HepG2 (cell line): Measurements from ENCODE around the gene PELI2. TPM values are rescaled to one million over a fixed set of nuclear protein-coding genes. Genes with fewer than 3 reads are reported as not detected.

Experiments used
- ATAC-seq: fragments of 200-7000 bp; cut with Tn5 transposase; 3 replicates; pipeline ENCODE4 v1.9.1; 2020; ENCODE audit warnings: mild to moderate bottlenecking, moderate library complexity
- BruUV-seq: library from RNA; stranded (reverse); fragments of 400-500 nt; replicated peaks from 2 replicates; lab custom pipeline; 2021; lab: Mats Ljungman, UMichigan
- CTCF ChIA-PET: fragments of 300-600 bp; formaldehyde crosslinking; extraction: SDS; loops from one replicate; lab custom pipeline; 2021; ENCODE audit warnings: low total read pairs, inconsistent platforms, low intra/inter-chr PET ratio; lab: Yijun Ruan, JAX
- POLR2A ChIA-PET: fragments of 350-600 bp; sonication (Branson Sonifier 250); formaldehyde crosslinking; loops from one replicate; lab custom pipeline; 2020; ENCODE audit warnings: antibody characterized with exemption, inconsistent platforms; lab: Yijun Ruan, JAX
- DNase-seq: peaks from one replicate; pipeline ENCODE4 v3.0.0-alpha.2; 2015; ENCODE audit warnings: low spot score
- FAIRE-seq: peaks from 3 replicates; lab custom pipeline; 2011; peaks lifted over from hg19 to GRCh38; lab: Jason Lieb, UNC
- H2AFZ ChIP-seq: one replicate; pipeline ENCODE4 v1.6.1; 2011; ENCODE audit warnings: low read length, inconsistent platforms
- H3K27ac ChIP-seq: fragments of 300-600 bp; 3 replicates; pipeline ENCODE4 v1.8.0; 2011; ENCODE audit warnings: mixed run types, mild to moderate bottlenecking, mixed read lengths, low read length, inconsistent platforms; ENCODE audit not compliant: insufficient read depth; ENCODE audit errors: extremely low read length
- H3K27me3 ChIP-seq, 2 experiments: fragments of 200-600 bp in 1 of 2; 2 replicates in 1 of 2; 3 replicates in 1 of 2; pipeline versions ENCODE4 v1.6.0 to v1.8.0; 2011; ENCODE audit warnings: low read length in 2 of 2, mild to moderate bottlenecking in 2 of 2, moderate library complexity in 2 of 2, inconsistent platforms in 1 of 2; ENCODE audit not compliant: insufficient read depth in 2 of 2, control insufficient read depth in 1 of 2
- H3K36me3 ChIP-seq, 2 experiments: fragments of 200-600 bp in 1 of 2; replicated peaks in 1 of 2; 2 replicates in 1 of 2; 3 replicates in 1 of 2; pipeline versions ENCODE4 v1.5.1 to v1.8.0; 2011; ENCODE audit warnings: low read length in 2 of 2, inconsistent platforms in 1 of 2; ENCODE audit not compliant: insufficient read depth in 2 of 2, control insufficient read depth in 1 of 2
- H3K4me1 ChIP-seq: 2 replicates; pipeline ENCODE4 v1.5.1; 2012; ENCODE audit warnings: low read length, inconsistent platforms; ENCODE audit not compliant: insufficient read depth
- H3K4me2 ChIP-seq: 2 replicates; pipeline ENCODE4 v1.6.0; 2011; ENCODE audit warnings: low read depth, low read length, inconsistent platforms
- H3K4me3 ChIP-seq, 3 experiments: fragments of 200-600 bp in 1 of 3; sonication (generic), shearing (Covaris generic) in 1 of 3; replicated peaks in 1 of 3; 2 replicates each; pipeline ENCODE4 v1.5.1; 2011 to 2016; ENCODE audit warnings: low read length in 3 of 3, inconsistent platforms in 2 of 3, low read depth in 2 of 3, mild to moderate bottlenecking in 2 of 3, control low read depth in 1 of 3, mixed read lengths in 1 of 3; ENCODE audit not compliant: insufficient read depth in 1 of 3
- H3K79me2 ChIP-seq: one replicate; pipeline ENCODE4 v1.6.1; 2011; ENCODE audit warnings: low read length, inconsistent platforms; ENCODE audit not compliant: insufficient read depth
- H3K9ac ChIP-seq: 2 replicates; pipeline ENCODE4 v1.6.0; 2011; ENCODE audit warnings: mild to moderate bottlenecking, low read depth, low read length, inconsistent platforms; ENCODE audit not compliant: insufficient read depth
- H3K9me3 ChIP-seq: 2 replicates; pipeline ENCODE4 v1.5.1; 2012; ENCODE audit warnings: mild to moderate bottlenecking, low read length
- H4K20me1 ChIP-seq: 2 replicates; pipeline ENCODE4 v1.6.0; 2011; ENCODE audit warnings: inconsistent platforms, mild to moderate bottlenecking, low read length, moderate library complexity; ENCODE audit not compliant: insufficient read depth
- E2F2 ChIP-seq: sonication (generic); formaldehyde crosslinking; IDR thresholded peaks from 2 replicates; pipeline ENCODE4 v1.4.0; 2020; ENCODE audit warnings: missing genetic modification reagents, borderline replicate concordance
- ELK4 ChIP-seq: sonication (generic); formaldehyde crosslinking; IDR thresholded peaks from 2 replicates; pipeline ENCODE4 v1.9.0; 2021; ENCODE audit warnings: missing genetic modification reagents, borderline replicate concordance
- HES4 ChIP-seq: sonication (generic); formaldehyde crosslinking; IDR thresholded peaks from 2 replicates; pipeline ENCODE4 v1.9.0; 2021; ENCODE audit warnings: mild to moderate bottlenecking, missing genetic modification reagents, borderline replicate concordance
- KDM6A ChIP-seq: IDR thresholded peaks from 2 replicates; pipeline ENCODE4 v1.6.1; 2016; ENCODE audit warnings: low read depth
- MYNN ChIP-seq: sonication (generic); formaldehyde crosslinking; IDR thresholded peaks from 2 replicates; pipeline ENCODE4 v1.4.0; 2020; ENCODE audit warnings: mild to moderate bottlenecking, low read depth, missing genetic modification reagents
- NR3C1 ChIP-seq: sonication (generic); formaldehyde crosslinking; IDR thresholded peaks from 2 replicates; pipeline ENCODE4 v1.4.0; 2020; ENCODE audit warnings: missing genetic modification reagents
- ONECUT2 ChIP-seq: sonication (generic); formaldehyde crosslinking; IDR thresholded peaks from 2 replicates; pipeline ENCODE4 v1.4.0; 2020; ENCODE audit warnings: missing genetic modification reagents
- SAP130 ChIP-seq: IDR thresholded peaks from 2 replicates; pipeline ENCODE4 v1.6.1; 2016; ENCODE audit warnings: low read depth
- ZBTB42 ChIP-seq: sonication (generic); formaldehyde crosslinking; IDR thresholded peaks from 2 replicates; pipeline ENCODE4 v1.5.0; 2020; ENCODE audit warnings: mild to moderate bottlenecking, missing genetic modification reagents
- ZFP37 ChIP-seq: sonication (generic); formaldehyde crosslinking; IDR thresholded peaks from 2 replicates; pipeline ENCODE4 v1.4.0; 2020; ENCODE audit warnings: missing genetic modification reagents, borderline replicate concordance
- WGBS: methylation state at CpG from one replicate; pipeline ENCODE4 v1.1.6; 2017; ENCODE audit warnings: low lambda C conversion rate; 5-methylcytosine and 5-hydroxymethylcytosine counted together
- in situ Hi-C: cut with HindIII; loops from 2 replicates; pipeline ENCODE4 v1.10.0; 2017; ENCODE audit warnings: low pct_unique_long_range_greater_than_20kb; ENCODE audit not compliant: extremely low pct_ligation_motif_present
- intact Hi-C: fragments of 100-400 bp; cut with micrococcal nuclease; formaldehyde crosslinking; loops from one replicate; pipeline ENCODE4 v1.10.0; 2022; ENCODE audit not compliant: unreplicated experiment
- polyA plus RNA-seq, 8 experiments: library from polyadenylated mRNA; depleted of rRNA in 3 of 8; stranded (reverse) in 7 of 8; unstranded in 1 of 8; fragments of >200 nt; fragmentation: Illumina TruSeq in 4 of 8; extraction: Trizol in 4 of 8; gene quantifications; 2 replicates each; pipeline versions ENCODE4 v1.2.1 to v1.2.3, GENCODE V29; 2011 to 2016; ENCODE audit warnings: low read depth in 4 of 8, missing spikeins in 1 of 8, mixed read lengths in 1 of 8; ENCODE audit not compliant: insufficient read depth in 1 of 8
- total RNA-seq, 5 experiments: library from RNA; depleted of rRNA; stranded (reverse); fragments of >200 nt; fragmentation: Illumina TruSeq; extraction: Trizol; gene quantifications; 2 replicates each; pipeline ENCODE4 v1.2.3, GENCODE V29; 2016; ENCODE audit warnings: low read depth in 1 of 5
- TF ChIP-seq, protein P1 (sequence below): sonication (generic); formaldehyde crosslinking; IDR thresholded peaks from 2 replicates; pipeline ENCODE4 v1.8.1; 2023; ENCODE audit warnings: mild to moderate bottlenecking, missing genetic modification reagents

Gene PELI2
- total and polyA plus RNA-seq, 2 of the 13 experiments (the other 11 are each of a cell fraction or from before 2014, with no cell fraction given): 0.07 TPM; not detected in 1

- ATAC-seq (no peak), FAIRE-seq (no peak), DNase-seq (no peak)
- 36% methylated on average over 3 of the region's 3 CpGs for WGBS
- no TSS peak for BruUV-seq
- Histone ChIP-seq H3K9ac (no peak overlapping the region), H3K27me3 (peaks cover 0 to 3% of the 10 kb centered on the region in 2 experiments; a peak in 1 of 5 replicates), H3K79me2 (no peaks in the 10 kb centered on the region), H4K20me1 (no peaks in the 10 kb centered on the region), H3K9me3 (no peaks in the 10 kb centered on the region), H2AFZ (no peak overlapping the region), H3K4me3 (no peak overlapping the region), H3K4me1 (no peaks in the 10 kb centered on the region), H3K4me2 (no peak overlapping the region), H3K27ac (no peak overlapping the region), H3K36me3 (no peaks in the 10 kb centered on the region)
- intact Hi-C loops: no loop called here
- in situ Hi-C loops: no loop called here
- CTCF ChIA-PET: no interaction called here
- POLR2A ChIA-PET: no interaction called here
- TF ChIP-seq, protein P1, sequence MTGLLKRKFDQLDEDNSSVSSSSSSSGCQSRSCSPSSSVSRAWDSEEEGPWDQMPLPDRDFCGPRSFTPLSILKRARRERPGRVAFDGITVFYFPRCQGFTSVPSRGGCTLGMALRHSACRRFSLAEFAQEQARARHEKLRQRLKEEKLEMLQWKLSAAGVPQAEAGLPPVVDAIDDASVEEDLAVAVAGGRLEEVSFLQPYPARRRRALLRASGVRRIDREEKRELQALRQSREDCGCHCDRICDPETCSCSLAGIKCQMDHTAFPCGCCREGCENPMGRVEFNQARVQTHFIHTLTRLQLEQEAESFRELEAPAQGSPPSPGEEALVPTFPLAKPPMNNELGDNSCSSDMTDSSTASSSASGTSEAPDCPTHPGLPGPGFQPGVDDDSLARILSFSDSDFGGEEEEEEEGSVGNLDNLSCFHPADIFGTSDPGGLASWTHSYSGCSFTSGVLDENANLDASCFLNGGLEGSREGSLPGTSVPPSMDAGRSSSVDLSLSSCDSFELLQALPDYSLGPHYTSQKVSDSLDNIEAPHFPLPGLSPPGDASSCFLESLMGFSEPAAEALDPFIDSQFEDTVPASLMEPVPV (CRISPR knock-in tag): no peak
- TF ChIP-seq ZBTB42 (no peak), MYNN (CRISPR knock-in tag) (no peak), E2F2 (CRISPR knock-in tag) (no peak), KDM6A (CRISPR knock-in tag) (no peak), SAP130 (CRISPR knock-in tag) (no peak), ONECUT2 (CRISPR knock-in tag) (no peak), ZFP37 (CRISPR knock-in tag) (no peak), NR3C1 (CRISPR knock-in tag) (no peak), HES4 (no peak), ELK4 (no peak)
Observed at GRCh38 chr14:56147986-56148901, 30.0 kb downstream of the PELI2 start.
